Astrocyte (in vitro differentiated cells and primary cell): ENCODE measurements around the gene UBTF. TPM values are rescaled to one million over a fixed set of nuclear protein-coding genes. Genes with fewer than 3 reads are reported as not detected.

Source experiments
- DNase-seq: peaks from one replicate; pipeline ENCODE4 v3.0.0-alpha.2; 2010; ENCODE audit warnings: low read depth
- FAIRE-seq: peaks from 2 replicates; lab custom pipeline; 2011; peaks lifted over from hg19 to GRCh38; lab: Jason Lieb, UNC
- H2AFZ ChIP-seq: 2 replicates; pipeline ENCODE4 v1.6.0; 2012; ENCODE audit warnings: low read depth, low read length, inconsistent platforms
- H3K27ac ChIP-seq: 2 replicates; pipeline ENCODE4 v1.5.1; 2011; ENCODE audit warnings: low read depth, low read length, inconsistent platforms
- H3K27me3 ChIP-seq: 2 replicates; pipeline ENCODE4 v1.6.0; 2011; ENCODE audit warnings: low read length, inconsistent platforms; ENCODE audit not compliant: insufficient read depth
- H3K36me3 ChIP-seq: 2 replicates; pipeline ENCODE4 v1.5.1; 2011; ENCODE audit warnings: low read length, inconsistent platforms; ENCODE audit not compliant: insufficient read depth
- H3K4me1 ChIP-seq: 2 replicates; pipeline ENCODE4 v1.5.1; 2011; ENCODE audit warnings: low read length, inconsistent platforms; ENCODE audit not compliant: insufficient read depth
- H3K4me2 ChIP-seq: 2 replicates; pipeline ENCODE4 v1.6.0; 2012; ENCODE audit warnings: low read length, inconsistent platforms
- H3K4me3 ChIP-seq: 2 replicates; pipeline ENCODE4 v1.5.1; 2011; ENCODE audit warnings: low read depth, mild to moderate bottlenecking, low read length, inconsistent platforms; ENCODE audit not compliant: insufficient read depth
- H3K79me2 ChIP-seq: 2 replicates; pipeline ENCODE4 v1.6.0; 2012; ENCODE audit warnings: mild to moderate bottlenecking, low read length, inconsistent platforms; ENCODE audit not compliant: insufficient read depth
- H3K9ac ChIP-seq: 2 replicates; pipeline ENCODE4 v1.6.0; 2012; ENCODE audit warnings: mild to moderate bottlenecking, low read length, inconsistent platforms
- H3K9me3 ChIP-seq: 2 replicates; pipeline ENCODE4 v1.5.1; 2012; ENCODE audit warnings: low read depth, mild to moderate bottlenecking, low read length, inconsistent platforms; ENCODE audit not compliant: insufficient read depth
- H4K20me1 ChIP-seq: 2 replicates; pipeline ENCODE4 v1.6.0; 2012; ENCODE audit warnings: low read length, inconsistent platforms; ENCODE audit not compliant: insufficient read depth
- H3K27ac Mint-ChIP-seq: one replicate; pipeline ENCODE4 v1.8.0; 2021; ENCODE audit warnings: mild to moderate bottlenecking, mixed read lengths; ENCODE audit not compliant: unreplicated experiment
- H3K27me3 Mint-ChIP-seq: one replicate; pipeline ENCODE4 v1.8.0; 2021; ENCODE audit warnings: low read depth, mixed read lengths; ENCODE audit not compliant: unreplicated experiment
- H3K36me3 Mint-ChIP-seq: one replicate; pipeline ENCODE4 v1.8.0; 2021; ENCODE audit warnings: low read depth, mixed read lengths; ENCODE audit not compliant: unreplicated experiment
- H3K4me1 Mint-ChIP-seq: one replicate; pipeline ENCODE4 v1.8.0; 2021; ENCODE audit warnings: low read depth, mixed read lengths; ENCODE audit not compliant: unreplicated experiment
- H3K4me3 Mint-ChIP-seq: one replicate; pipeline ENCODE4 v1.8.0; 2021; ENCODE audit warnings: mild to moderate bottlenecking, moderate library complexity, mixed read lengths; ENCODE audit not compliant: unreplicated experiment
- H3K9me3 Mint-ChIP-seq: one replicate; pipeline ENCODE4 v1.8.0; 2021; ENCODE audit warnings: mild to moderate bottlenecking, mixed read lengths; ENCODE audit not compliant: unreplicated experiment
- EZH2 ChIP-seq: IDR thresholded peaks from 2 replicates; pipeline ENCODE4 v1.6.1; 2012; ENCODE audit warnings: mild to moderate bottlenecking, low read length, inconsistent platforms; ENCODE audit not compliant: insufficient read depth
- total RNA-seq: library from RNA; stranded (reverse); gene quantifications from 2 replicates; pipeline ENCODE4 v1.2.1, GENCODE V29; 2021
- TF ChIP-seq, protein P1 (sequence below): IDR thresholded peaks from 2 replicates; pipeline ENCODE4 v1.5.1; 2011; ENCODE audit warnings: low read depth, mild to moderate bottlenecking, inconsistent platforms, low read length, moderate library complexity; ENCODE audit not compliant: insufficient read depth

Gene UBTF
- total RNA-seq, 1 donor from 2014 or later: 48.0 TPM

DNA sequence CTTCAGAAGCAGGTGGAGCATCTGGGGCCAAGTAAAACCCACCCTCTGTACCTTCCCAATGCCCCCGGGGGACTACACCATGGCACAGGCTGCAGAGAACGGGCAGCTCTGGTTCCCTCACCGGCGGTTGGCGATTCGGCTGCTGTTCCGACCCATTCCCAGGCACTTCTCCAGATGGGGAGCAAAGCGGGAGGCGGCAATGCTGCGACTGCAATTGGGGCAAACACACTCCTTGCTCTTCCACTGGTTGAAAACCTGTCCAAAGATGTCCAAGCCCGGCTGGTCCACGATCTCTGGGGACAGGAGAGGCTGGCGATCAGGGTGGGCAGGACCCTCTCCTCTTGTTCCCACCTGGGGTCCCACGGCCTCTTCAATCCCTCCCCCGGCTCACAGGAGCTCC, 22.4 kb downstream of the UBTF start:
- Histone ChIP-seq H3K27me3 (no peaks in the 10 kb centered on the region), H2AFZ (no peak overlapping the region), H3K4me2 (peak overlapping the region; percentile 95), H4K20me1 (peaks cover 18% of the 10 kb centered on the region), H3K79me2 (peaks cover 32% of the 10 kb centered on the region), H3K4me3 (no peak overlapping the region), H3K9me3 (no peaks in the 10 kb centered on the region), H3K4me1 (peaks cover 25% of the 10 kb centered on the region), H3K36me3 (peaks cover 26% of the 10 kb centered on the region), H3K9ac (peak overlapping the region; percentile 82), H3K27ac (no peak overlapping the region)
- H3K4me3 Mint-ChIP-seq: no peak overlapping the region
- H3K27me3 Mint-ChIP-seq: no peaks in the 10 kb centered on the region
- peaks cover 18% of the 10 kb centered on the region for H3K4me1 Mint-ChIP-seq
- H3K9me3 Mint-ChIP-seq: no peaks in the 10 kb centered on the region
- no peak for FAIRE-seq
- peak overlapping the region; percentile 87 for H3K27ac Mint-ChIP-seq
- DNase-seq: no peak
- TF ChIP-seq EZH2: no peak
- peaks cover 13% of the 10 kb centered on the region for H3K36me3 Mint-ChIP-seq

DNA sequence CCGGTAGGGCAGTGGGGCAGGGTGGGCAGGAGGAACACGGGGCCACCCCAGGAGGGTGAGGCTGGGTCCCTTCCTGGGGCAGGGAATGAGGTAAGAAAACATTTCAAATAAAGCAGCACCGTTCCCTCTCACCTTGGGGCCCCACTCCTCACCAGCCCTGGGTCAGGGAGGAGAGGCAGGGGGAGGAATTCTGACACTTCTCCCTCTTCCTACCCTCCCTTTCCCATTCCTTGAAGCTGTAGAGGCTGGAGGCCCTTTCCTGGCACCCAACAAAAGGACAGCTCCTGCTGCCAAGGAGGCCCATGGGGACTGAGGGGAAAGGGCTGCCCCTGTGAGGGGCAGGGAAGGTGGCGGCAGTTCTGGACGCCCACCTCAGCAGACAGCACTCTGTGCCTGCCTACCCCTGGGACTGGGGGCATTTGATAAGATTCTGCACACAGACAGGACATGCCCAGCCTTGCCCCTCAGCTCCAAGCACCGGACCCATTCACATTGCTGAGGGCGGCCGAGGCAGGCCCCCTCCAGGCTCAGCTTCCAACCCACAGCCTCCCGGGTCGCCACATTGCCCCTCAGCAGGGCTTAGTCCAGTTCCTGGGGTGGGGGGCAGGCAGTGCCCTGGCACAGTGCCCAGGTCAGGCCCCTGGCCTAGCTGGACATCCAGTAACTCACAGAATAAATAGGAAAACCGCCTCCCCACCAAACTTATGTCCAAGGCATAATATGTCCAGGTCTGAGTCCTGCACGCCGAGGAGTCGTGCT, 26.0 kb downstream of the UBTF start:
- H3K36me3 Mint-ChIP-seq: peaks cover 17% of the 10 kb centered on the region
- peaks cover 35% of the 10 kb centered on the region for H3K79me2 ChIP-seq
- peaks cover 28% of the 10 kb centered on the region for H3K36me3 ChIP-seq
- H4K20me1 ChIP-seq: peaks cover 21% of the 10 kb centered on the region
- H3K4me1 ChIP-seq: peaks cover 16% of the 10 kb centered on the region
- H3K4me2 ChIP-seq: no peak overlapping the region
- FAIRE-seq (no peak), DNase-seq (no peak)
- no peak overlapping the region for H3K27ac Mint-ChIP-seq
- H3K27ac ChIP-seq: no peak overlapping the region
- peaks cover 17% of the 10 kb centered on the region for H3K4me1 Mint-ChIP-seq
- no peaks in the 10 kb centered on the region for H3K9me3 ChIP-seq
- no peak overlapping the region for H2AFZ ChIP-seq
- no peak overlapping the region for H3K4me3 ChIP-seq
- H3K4me3 Mint-ChIP-seq: no peak overlapping the region
- TF ChIP-seq, protein P1, sequence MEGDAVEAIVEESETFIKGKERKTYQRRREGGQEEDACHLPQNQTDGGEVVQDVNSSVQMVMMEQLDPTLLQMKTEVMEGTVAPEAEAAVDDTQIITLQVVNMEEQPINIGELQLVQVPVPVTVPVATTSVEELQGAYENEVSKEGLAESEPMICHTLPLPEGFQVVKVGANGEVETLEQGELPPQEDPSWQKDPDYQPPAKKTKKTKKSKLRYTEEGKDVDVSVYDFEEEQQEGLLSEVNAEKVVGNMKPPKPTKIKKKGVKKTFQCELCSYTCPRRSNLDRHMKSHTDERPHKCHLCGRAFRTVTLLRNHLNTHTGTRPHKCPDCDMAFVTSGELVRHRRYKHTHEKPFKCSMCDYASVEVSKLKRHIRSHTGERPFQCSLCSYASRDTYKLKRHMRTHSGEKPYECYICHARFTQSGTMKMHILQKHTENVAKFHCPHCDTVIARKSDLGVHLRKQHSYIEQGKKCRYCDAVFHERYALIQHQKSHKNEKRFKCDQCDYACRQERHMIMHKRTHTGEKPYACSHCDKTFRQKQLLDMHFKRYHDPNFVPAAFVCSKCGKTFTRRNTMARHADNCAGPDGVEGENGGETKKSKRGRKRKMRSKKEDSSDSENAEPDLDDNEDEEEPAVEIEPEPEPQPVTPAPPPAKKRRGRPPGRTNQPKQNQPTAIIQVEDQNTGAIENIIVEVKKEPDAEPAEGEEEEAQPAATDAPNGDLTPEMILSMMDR: no peak
- TF ChIP-seq EZH2: no peak
- H3K27me3 ChIP-seq: no peaks in the 10 kb centered on the region
- H3K9ac ChIP-seq: no peak overlapping the region
- no peaks in the 10 kb centered on the region for H3K27me3 Mint-ChIP-seq
- no peaks in the 10 kb centered on the region for H3K9me3 Mint-ChIP-seq

DNA sequence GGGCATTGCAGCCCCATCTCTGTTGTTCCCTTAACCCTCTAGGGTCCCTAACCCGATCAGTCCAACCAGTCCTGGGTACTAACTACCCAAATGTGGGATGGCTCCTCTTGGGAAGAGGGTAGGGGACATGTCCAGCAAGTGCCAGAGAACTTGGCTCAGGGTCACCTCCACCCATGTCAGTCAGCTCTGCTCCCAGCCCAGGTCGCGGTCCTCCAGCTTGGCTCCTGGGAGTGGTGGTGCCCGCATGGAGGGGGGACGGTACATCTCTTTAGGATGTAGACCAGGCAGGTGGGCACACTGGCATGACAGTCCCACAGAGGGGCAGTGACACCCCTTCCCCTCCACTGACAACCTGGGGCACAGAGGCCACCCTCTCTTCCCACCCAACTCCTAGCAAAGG, 26.7 kb downstream of the UBTF start:
- H4K20me1 ChIP-seq: peaks cover 17% of the 10 kb centered on the region
- peaks cover 15% of the 10 kb centered on the region for H3K4me1 ChIP-seq
- no peaks in the 10 kb centered on the region for H3K27me3 ChIP-seq
- no peak overlapping the region for H3K9ac ChIP-seq
- H3K36me3 ChIP-seq: peaks cover 28% of the 10 kb centered on the region
- no peak overlapping the region for H3K4me3 ChIP-seq
- H3K4me3 Mint-ChIP-seq: no peak overlapping the region
- H3K27me3 Mint-ChIP-seq: no peaks in the 10 kb centered on the region
- no peaks in the 10 kb centered on the region for H3K9me3 Mint-ChIP-seq
- H3K36me3 Mint-ChIP-seq: peaks cover 14% of the 10 kb centered on the region
- FAIRE-seq: no peak
- no peak overlapping the region for H3K4me2 ChIP-seq
- H3K4me1 Mint-ChIP-seq: peaks cover 17% of the 10 kb centered on the region
- no peak overlapping the region for H2AFZ ChIP-seq
- peaks cover 35% of the 10 kb centered on the region for H3K79me2 ChIP-seq
- DNase-seq: no peak
- no peak for TF ChIP-seq EZH2
- TF ChIP-seq, protein P1: no peak
- no peaks in the 10 kb centered on the region for H3K9me3 ChIP-seq
- no peak overlapping the region for H3K27ac ChIP-seq
- no peak overlapping the region for H3K27ac Mint-ChIP-seq
